ENCODE measurements around the gene PRDM10.
"Not testable (repeated sequence)": the region's sequence is repeated elsewhere in the genome, so short reads cannot be mapped to it uniquely, and the experiment has no call there.

The PRDM10 gene

DNA sequence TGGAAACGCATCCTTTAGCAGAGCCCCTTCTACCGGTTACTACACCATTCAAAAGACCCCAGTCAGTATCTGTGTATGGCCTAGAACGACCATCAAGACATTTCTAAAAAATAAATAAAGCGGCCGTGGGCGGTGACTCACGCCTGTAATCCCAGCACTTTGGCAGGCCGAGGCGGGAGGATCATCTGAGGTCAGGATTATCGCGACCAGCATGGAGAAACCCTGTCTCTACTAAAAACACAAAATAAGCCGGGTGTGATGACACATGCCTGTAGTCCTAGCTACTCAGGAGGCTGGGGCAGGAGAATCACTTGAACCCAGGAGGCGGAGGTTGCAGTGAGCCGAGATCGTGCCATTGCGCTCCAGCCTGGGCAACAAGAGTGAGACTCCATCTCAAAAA, 134.0 kb downstream of the PRDM10 start:
- in situ Hi-C loops (cut with MboI; ENCODE audit: low pct_unique_long_range_greater_than_20kb, low sequenced_read_pairs); DNase-seq: not testable (repeated sequence)

DNA sequence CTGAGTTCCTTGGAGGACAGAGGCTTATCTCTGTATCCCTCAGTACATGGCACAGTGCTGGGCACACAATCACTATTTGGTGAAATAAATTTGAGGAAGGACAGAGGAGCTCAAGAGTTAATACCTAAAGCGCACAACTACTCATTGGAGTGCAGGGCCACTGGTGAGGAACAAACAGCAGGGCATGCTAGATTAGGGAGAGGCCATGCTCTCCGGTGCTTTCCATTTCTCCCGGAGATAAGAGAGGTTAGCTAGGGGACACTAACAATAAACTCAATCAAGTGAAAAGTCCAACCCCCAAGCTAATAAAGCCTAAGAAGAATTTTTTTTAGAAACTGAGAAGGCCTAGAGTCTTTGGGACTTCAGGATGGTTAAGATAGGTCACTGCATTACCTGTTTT, 136.3 kb downstream of the PRDM10 start:
- in situ Hi-C loops (cut with MboI; ENCODE audit: low pct_unique_long_range_greater_than_20kb, low sequenced_read_pairs), result no loop called here
- no peak for DNase-seq

DNA sequence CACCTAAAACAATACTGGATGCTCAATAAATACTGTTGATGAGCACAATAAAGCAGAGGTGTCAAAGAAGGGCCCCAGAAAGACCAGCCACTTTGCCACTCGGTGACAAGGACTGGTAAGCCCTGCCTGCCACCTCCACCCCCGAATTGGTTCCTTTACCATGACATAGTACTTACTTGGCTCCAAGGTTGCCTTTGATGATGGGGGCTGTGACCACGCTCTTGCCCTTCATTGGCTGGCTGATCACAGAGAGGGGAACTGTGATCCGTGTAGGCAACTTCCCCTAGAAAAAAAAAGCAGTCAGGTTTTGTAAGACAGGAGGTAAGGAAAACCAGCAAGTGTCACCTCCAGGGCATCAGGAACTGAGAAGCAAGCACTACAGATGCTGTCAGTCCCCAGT, 136.9 kb downstream of the PRDM10 start:
- no peak for DNase-seq
- in situ Hi-C loops (cut with MboI; ENCODE audit: low pct_unique_long_range_greater_than_20kb, low sequenced_read_pairs), result no loop called here

DNA sequence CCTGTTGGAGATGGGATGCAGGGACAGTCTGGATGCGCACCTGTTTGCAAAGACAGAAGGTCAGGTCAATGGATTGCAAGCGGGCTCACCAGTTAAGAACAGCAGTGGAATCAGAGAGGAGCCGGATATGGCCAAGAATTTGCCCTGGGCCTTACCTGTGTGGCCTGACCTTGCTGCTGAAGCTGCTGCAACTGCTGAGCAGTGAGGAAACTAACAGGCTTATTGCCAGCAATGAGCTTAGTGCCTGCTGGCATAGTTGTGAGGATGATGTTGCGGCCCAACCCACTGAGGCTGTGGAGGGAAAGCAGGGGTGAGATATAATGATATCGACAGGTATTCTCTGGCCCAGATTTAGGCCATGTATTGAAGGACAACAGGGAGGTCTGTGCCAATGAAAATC, 137.8 kb downstream of the PRDM10 start:
- DNase-seq, result no peak
- in situ Hi-C loops (cut with MboI; ENCODE audit: low pct_unique_long_range_greater_than_20kb, low sequenced_read_pairs), result no loop called here

DNA sequence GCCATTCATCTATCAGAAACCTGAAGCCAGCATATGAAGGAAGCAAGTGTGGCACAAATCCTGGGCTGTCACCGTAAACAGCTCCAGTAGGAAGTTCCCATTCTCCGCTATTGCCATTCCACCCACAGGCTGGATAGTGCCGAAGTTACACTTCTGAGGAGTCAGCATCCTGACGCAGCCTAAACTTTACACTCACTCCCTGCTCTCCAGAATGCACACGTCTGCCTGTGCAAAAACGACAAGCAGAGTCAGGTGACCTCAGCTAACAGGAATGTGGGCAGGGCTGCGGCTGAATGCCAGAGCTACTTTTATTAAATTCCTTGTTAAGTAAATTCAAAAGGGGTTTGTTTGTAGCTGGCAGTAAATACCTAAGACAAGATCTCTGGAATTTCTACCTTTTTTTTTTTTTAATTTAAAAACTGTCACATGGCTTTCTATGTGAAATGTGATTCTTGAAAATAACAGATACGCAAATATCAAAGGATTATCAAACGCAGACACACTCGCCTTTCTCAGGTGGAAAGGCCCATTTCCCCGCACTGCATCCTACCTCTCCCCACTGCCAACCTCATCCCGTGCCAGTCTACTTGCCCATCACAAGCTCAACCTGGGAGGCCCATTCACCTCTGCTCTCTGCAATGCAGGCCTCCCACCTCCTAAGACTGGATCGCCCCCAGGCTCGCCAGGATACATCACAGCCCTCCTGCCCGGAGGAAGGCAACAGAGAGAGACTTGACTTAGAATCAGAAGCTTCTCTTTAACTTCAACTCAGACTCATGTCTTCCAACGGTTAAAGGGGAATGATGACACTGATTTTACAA, 140.7 kb downstream of the PRDM10 start:
- in situ Hi-C loops (cut with MboI; ENCODE audit: low pct_unique_long_range_greater_than_20kb, low sequenced_read_pairs), result no loop called here
- DNase-seq, result no peak

DNA sequence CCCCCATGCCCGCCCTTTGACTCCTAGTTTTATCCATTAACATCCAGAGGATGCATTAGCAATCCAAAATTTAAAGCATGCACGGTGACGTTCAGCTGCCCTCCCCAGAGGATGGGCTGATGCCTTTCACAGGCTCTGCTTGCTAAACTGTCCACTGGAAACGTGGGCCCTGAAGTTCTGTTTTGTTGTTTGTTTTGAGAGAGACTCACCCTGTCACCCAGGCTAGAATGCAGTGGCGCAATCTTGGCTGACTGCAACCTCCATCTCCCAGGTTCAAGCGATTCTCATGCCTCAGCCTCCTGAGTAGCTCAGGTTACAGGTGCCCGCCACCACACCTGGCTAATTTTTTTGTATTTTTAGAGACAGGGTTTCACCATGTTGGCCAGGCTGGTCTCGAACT, 146.6 kb downstream of the PRDM10 start:
- DNase-seq, result no peak
- in situ Hi-C loops (cut with MboI; ENCODE audit: low pct_unique_long_range_greater_than_20kb, low sequenced_read_pairs), result no loop called here

DNA sequence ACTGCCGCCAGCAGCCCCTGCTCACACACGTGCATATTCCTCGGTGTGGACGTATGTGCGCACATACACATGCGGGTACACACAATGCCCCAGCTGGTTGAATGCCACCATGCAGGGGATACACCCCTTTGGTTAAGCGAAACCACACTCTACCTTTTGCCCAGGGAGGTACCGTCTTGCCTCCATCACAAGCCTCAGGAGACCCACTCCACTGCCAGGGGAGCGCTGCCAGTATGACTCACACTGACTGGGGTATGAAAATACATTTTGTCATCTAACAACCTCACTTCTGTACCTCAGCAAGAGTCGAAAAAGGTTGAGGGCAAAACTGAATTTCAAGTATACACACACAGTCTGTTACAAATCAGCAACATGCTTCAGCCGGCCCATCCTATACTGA, 147.5 kb downstream of the PRDM10 start:
- no peak for DNase-seq
- in situ Hi-C loops (cut with MboI; ENCODE audit: low pct_unique_long_range_greater_than_20kb, low sequenced_read_pairs), result no loop called here

DNA sequence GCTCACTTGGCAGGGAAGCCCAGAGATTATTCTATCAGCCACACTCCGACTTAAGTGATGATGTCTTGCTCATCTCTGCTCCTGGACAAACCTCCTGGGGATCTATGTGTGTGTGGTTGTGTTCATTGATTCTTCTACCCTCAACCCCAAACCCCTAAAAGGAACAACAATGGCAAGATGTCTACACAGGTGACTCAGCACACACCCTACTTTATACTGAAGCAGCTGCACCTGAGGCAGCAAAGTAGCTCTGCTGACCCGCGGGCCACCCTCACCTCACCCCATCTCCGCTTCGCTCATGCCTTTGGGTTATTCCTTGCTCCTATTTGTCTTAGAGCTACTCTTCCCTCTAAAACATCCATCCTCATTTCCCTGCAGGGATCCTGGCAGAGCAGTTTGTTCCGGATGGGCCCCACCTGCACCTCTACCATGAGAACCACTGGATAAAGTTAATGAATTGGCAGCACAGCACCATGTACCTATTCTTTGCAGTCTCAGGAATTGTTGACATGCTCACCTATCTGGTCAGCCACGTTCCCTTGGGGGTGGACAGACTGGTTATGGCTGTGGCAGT, 148.3 kb downstream of the PRDM10 start:
- in situ Hi-C loops (cut with MboI; ENCODE audit: low pct_unique_long_range_greater_than_20kb, low sequenced_read_pairs), result no loop called here
- no peak for DNase-seq

DNA sequence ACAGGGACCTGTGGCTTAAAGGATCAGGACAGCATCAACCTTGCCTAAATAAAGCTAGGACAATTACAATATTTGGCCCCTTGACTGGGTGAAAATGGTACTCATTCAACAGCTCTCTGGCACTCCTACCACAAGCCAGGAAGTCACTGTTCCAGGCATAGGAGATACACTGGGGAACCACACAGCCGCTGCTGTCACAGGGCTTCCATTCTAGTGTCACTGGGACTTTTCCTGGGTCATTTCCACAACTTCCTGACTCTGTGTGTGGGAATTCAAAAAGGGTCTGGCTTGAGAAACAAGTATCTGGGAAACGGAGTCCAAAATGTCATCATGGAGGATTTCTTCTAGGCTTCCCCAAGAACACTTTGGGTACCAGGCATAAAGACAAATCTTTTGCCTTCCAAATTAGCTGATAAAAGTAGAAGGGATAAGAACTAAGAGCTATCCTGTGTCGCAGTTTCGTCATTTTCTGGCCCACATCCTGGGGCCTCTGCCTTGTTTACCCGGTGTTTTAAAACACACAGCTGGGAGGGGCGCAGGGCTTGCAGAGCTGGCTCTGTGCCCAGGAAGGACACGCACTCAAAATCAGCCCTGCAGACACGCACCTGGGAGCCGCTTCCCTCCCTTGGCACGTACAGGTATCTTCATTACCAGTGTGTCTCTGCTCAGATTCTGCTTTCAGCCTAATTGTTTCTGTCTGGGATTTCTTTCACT, 149.0 kb downstream of the PRDM10 start:
- in situ Hi-C loops (cut with MboI; ENCODE audit: low pct_unique_long_range_greater_than_20kb, low sequenced_read_pairs), result no loop called here
- DNase-seq, result no peak

DNA sequence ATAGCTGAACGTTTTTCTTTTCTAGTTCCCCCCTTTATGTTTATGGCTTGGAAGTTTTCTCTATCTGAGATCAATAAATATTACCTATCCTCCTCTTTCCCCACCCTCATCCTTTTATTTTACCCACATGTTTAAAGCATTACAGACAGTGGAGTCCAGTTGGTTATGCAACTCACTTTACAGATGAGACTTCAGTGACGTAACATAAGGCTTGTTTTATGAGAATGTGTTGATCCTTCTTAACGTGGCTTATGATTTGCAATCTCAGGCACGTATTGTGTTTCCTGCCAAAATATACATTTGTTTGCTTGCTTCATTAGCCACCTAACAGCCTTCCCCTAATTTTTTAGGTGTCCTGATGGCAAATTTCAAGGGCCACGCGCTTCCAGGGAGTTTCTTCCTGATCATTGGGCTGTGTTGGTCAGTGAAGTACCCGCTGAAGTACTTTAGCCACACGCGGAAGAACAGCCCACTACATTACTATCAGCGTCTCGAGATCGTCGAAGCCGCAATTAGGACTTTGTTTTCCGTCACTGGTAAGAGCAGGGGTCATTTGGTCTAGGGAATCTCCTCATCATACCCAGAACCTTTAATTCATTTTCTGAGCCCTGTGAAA, 150.4 kb downstream of the PRDM10 start:
- no peak for DNase-seq
- in situ Hi-C loops (cut with MboI; ENCODE audit: low pct_unique_long_range_greater_than_20kb, low sequenced_read_pairs), result no loop called here
